ENCODE data around the gene MEIS1.

GRCh38 chr2:66536997-66537396, 102.1 kb downstream of the MEIS1 start:
- TF ChIP-seq, protein P1, sequence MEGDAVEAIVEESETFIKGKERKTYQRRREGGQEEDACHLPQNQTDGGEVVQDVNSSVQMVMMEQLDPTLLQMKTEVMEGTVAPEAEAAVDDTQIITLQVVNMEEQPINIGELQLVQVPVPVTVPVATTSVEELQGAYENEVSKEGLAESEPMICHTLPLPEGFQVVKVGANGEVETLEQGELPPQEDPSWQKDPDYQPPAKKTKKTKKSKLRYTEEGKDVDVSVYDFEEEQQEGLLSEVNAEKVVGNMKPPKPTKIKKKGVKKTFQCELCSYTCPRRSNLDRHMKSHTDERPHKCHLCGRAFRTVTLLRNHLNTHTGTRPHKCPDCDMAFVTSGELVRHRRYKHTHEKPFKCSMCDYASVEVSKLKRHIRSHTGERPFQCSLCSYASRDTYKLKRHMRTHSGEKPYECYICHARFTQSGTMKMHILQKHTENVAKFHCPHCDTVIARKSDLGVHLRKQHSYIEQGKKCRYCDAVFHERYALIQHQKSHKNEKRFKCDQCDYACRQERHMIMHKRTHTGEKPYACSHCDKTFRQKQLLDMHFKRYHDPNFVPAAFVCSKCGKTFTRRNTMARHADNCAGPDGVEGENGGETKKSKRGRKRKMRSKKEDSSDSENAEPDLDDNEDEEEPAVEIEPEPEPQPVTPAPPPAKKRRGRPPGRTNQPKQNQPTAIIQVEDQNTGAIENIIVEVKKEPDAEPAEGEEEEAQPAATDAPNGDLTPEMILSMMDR (conservative IDR thresholded peaks at IDR 0.05; ENCODE audit: low read depth, low read length), result no peak
- TF ChIP-seq EZH2 (IDR thresholded peaks at IDR 0.05; ENCODE audit: borderline replicate concordance, low read depth, low read length, poor library complexity, severe bottlenecking), result no peak
